H1 (cell line): ENCODE measurements around the gene NF1. TPM values are rescaled to one million over a fixed set of nuclear protein-coding genes. Genes with fewer than 3 reads are reported as not detected.
A peak's percentile ranks its signal among the peaks of the same experiment; 100 is the strongest.

ENCODE experiments used
- CTCF ChIA-PET: fragments of 300-600 bp; sonication (Branson Sonifier 250); formaldehyde crosslinking; loops from one replicate; lab custom pipeline; 2021; ENCODE audit not compliant: partially characterized antibody; lab: Charles Lee
- POLR2A ChIA-PET: fragments of 300-600 bp; sonication (Branson Sonifier 250); formaldehyde crosslinking; loops from one replicate; lab custom pipeline; 2021; ENCODE audit warnings: inconsistent platforms; ENCODE audit not compliant: partially characterized antibody; lab: Charles Lee
- DNase-seq, 2 experiments: peaks; one replicate each; pipeline versions ENCODE4 v3.0.0 to v3.0.0-alpha.2; 2010 to 2022; ENCODE audit warnings: low spot score in 2 of 2, low read depth in 1 of 2, mixed read lengths in 1 of 2
- FAIRE-seq: peaks from 2 replicates; lab custom pipeline; 2011; peaks lifted over from hg19 to GRCh38; lab: Jason Lieb, UNC
- H2AFZ ChIP-seq: 2 replicates; pipeline ENCODE4 v1.8.1; 2012; ENCODE audit warnings: low read length, inconsistent platforms
- H2AK5ac ChIP-seq: 2 replicates; pipeline ENCODE4 v1.6.1; 2013; ENCODE audit warnings: low read depth, low read length
- H2BK120ac ChIP-seq: replicated peaks from 2 replicates; pipeline ENCODE3; 2013; ENCODE audit warnings: low read depth, low read length, inconsistent platforms
- H2BK12ac ChIP-seq: 2 replicates; pipeline ENCODE4 v1.6.1; 2013; ENCODE audit warnings: low read depth, low read length
- H2BK15ac ChIP-seq: 2 replicates; pipeline ENCODE4 v1.6.1; 2013; ENCODE audit warnings: low read length
- H2BK20ac ChIP-seq: 2 replicates; pipeline ENCODE4 v1.6.1; 2013; ENCODE audit warnings: low read length
- H2BK5ac ChIP-seq: 2 replicates; pipeline ENCODE4 v1.6.1; 2013; ENCODE audit warnings: low read depth, low read length
- H3K14ac ChIP-seq: 2 replicates; pipeline ENCODE4 v1.6.1; 2013; ENCODE audit warnings: inconsistent platforms; ENCODE audit not compliant: insufficient read length
- H3K18ac ChIP-seq: 2 replicates; pipeline ENCODE4 v1.6.1; 2013; ENCODE audit warnings: low read length; ENCODE audit errors: extremely low read depth
- H3K23ac ChIP-seq: 2 replicates; pipeline ENCODE4 v1.6.1; 2013; ENCODE audit warnings: inconsistent platforms; ENCODE audit not compliant: insufficient read length
- H3K23me2 ChIP-seq: 2 replicates; pipeline ENCODE4 v1.6.1; 2013; ENCODE audit warnings: low read depth, low read length
- H3K27ac ChIP-seq: 2 replicates; pipeline ENCODE4 v1.6.1; 2011; ENCODE audit warnings: low read depth, low read length, inconsistent platforms
- H3K27me3 ChIP-seq, 4 experiments: replicated peaks in 1 of 4; 1 replicate in 1 of 4; 2 replicates in 3 of 4; pipeline versions ENCODE4 v1.6.1 to v1.8.1; 2011 to 2013; ENCODE audit warnings: low read length in 3 of 4, mild to moderate bottlenecking in 3 of 4, inconsistent platforms in 2 of 4, mixed read lengths in 2 of 4, moderate library complexity in 1 of 4; ENCODE audit not compliant: control insufficient read depth in 3 of 4, insufficient read depth in 3 of 4; ENCODE audit errors: extremely low read depth in 1 of 4
- H3K36me3 ChIP-seq, 4 experiments: 2 replicates each; pipeline versions ENCODE4 v1.6.1 to v1.8.1; 2011 to 2013; ENCODE audit warnings: mild to moderate bottlenecking in 4 of 4, low read length in 3 of 4, moderate library complexity in 2 of 4, control low read depth in 1 of 4, inconsistent platforms in 1 of 4; ENCODE audit not compliant: insufficient read depth in 4 of 4, control insufficient read depth in 2 of 4
- H3K4ac ChIP-seq: replicated peaks from 2 replicates; pipeline ENCODE3; 2013; ENCODE audit warnings: low read length, low read depth, mixed read lengths, inconsistent platforms; ENCODE audit not compliant: insufficient read length
- H3K4me1 ChIP-seq, 4 experiments: replicated peaks in 1 of 4; 1 replicate in 1 of 4; 2 replicates in 3 of 4; pipeline versions ENCODE4 v1.6.1 to v1.8.1; 2011 to 2013; ENCODE audit warnings: low read length in 3 of 4, inconsistent platforms in 2 of 4, mixed read lengths in 1 of 4; ENCODE audit not compliant: insufficient read depth in 4 of 4, control insufficient read depth in 3 of 4
- H3K4me2 ChIP-seq, 2 experiments: 2 replicates each; pipeline versions ENCODE4 v1.6.1 to v1.8.1; 2011 to 2013; ENCODE audit warnings: low read depth in 2 of 2, low read length in 2 of 2, control low read depth in 1 of 2, inconsistent platforms in 1 of 2, mild to moderate bottlenecking in 1 of 2; ENCODE audit not compliant: insufficient read depth in 1 of 2
- H3K4me3 ChIP-seq, 4 experiments: fragments of 200-600, 300-600 bp in 1 of 4; sonication (generic), shearing (Covaris generic), sonication (Bioruptor Twin) in 1 of 4; 2 replicates each; pipeline versions ENCODE4 v1.5.1 to v1.8.1; 2011 to 2016; ENCODE audit warnings: low read length in 4 of 4, low read depth in 3 of 4, control low read depth in 2 of 4, inconsistent platforms in 2 of 4, mild to moderate bottlenecking in 2 of 4, mixed read lengths in 1 of 4, moderate library complexity in 1 of 4; ENCODE audit not compliant: insufficient read depth in 2 of 4; ENCODE audit errors: extremely low read depth in 1 of 4
- H3K56ac ChIP-seq: replicated peaks from 2 replicates; pipeline ENCODE3; 2013; ENCODE audit warnings: low read depth, mild to moderate bottlenecking, mixed read lengths, low read length, inconsistent platforms; ENCODE audit not compliant: insufficient read length
- H3K79me1 ChIP-seq: 2 replicates; pipeline ENCODE4 v1.6.1; 2013; ENCODE audit warnings: low read depth, low read length, control low read depth
- H3K79me2 ChIP-seq, 2 experiments: 2 replicates each; pipeline versions ENCODE4 v1.6.1 to v1.8.1; 2012 to 2013; ENCODE audit warnings: low read length in 2 of 2, mild to moderate bottlenecking in 2 of 2, inconsistent platforms in 1 of 2; ENCODE audit not compliant: insufficient read depth in 2 of 2, control insufficient read depth in 1 of 2
- H3K9ac ChIP-seq, 4 experiments: replicated peaks in 1 of 4; 1 replicate in 1 of 4; 2 replicates in 3 of 4; pipeline versions ENCODE4 v1.6.1 to v1.8.1; 2011 to 2013; ENCODE audit warnings: low read depth in 3 of 4, low read length in 3 of 4, control low read depth in 2 of 4, mild to moderate bottlenecking in 2 of 4, moderate library complexity in 2 of 4, inconsistent platforms in 1 of 4; ENCODE audit errors: extremely low read depth in 1 of 4
- H3K9me3 ChIP-seq, 2 experiments: 2 replicates each; pipeline versions ENCODE4 v1.6.1 to v1.8.1; 2012 to 2013; ENCODE audit warnings: mild to moderate bottlenecking in 2 of 2, moderate library complexity in 2 of 2, control low read depth in 1 of 2, inconsistent platforms in 1 of 2, low read depth in 1 of 2, low read length in 1 of 2, mixed read lengths in 1 of 2; ENCODE audit not compliant: insufficient read depth in 2 of 2
- H4K20me1 ChIP-seq, 2 experiments: replicated peaks in 1 of 2; 2 replicates each; pipeline versions ENCODE3 to v1.8.1; 2011 to 2013; ENCODE audit warnings: inconsistent platforms in 2 of 2, low read length in 2 of 2, mild to moderate bottlenecking in 1 of 2; ENCODE audit not compliant: insufficient read depth in 2 of 2, control insufficient read depth in 1 of 2
- H4K5ac ChIP-seq: 2 replicates; pipeline ENCODE4 v1.6.1; 2013; ENCODE audit warnings: low read length, low read depth, mixed read lengths, inconsistent platforms; ENCODE audit not compliant: insufficient read length
- H4K8ac ChIP-seq: 2 replicates; pipeline ENCODE4 v1.8.0; 2013; ENCODE audit warnings: mild to moderate bottlenecking, moderate library complexity, low read length, inconsistent platforms; ENCODE audit not compliant: insufficient read depth; ENCODE audit errors: extremely low read depth
- H4K91ac ChIP-seq: replicated peaks from 2 replicates; pipeline ENCODE3; 2013; ENCODE audit warnings: low read length, mixed read lengths, inconsistent platforms; ENCODE audit not compliant: insufficient read length
- BCL11A ChIP-seq, 2 experiments: IDR thresholded peaks; one replicate each; pipeline ENCODE4 v1.6.1; 2011; ENCODE audit warnings: low read depth in 2 of 2, low read length in 2 of 2, mild to moderate bottlenecking in 2 of 2
- FOSL1 ChIP-seq: IDR thresholded peaks from 2 replicates; pipeline ENCODE4 v1.6.1; 2011; ENCODE audit warnings: mild to moderate bottlenecking, low read depth, low read length, moderate library complexity; ENCODE audit not compliant: insufficient read depth
- SIN3A ChIP-seq, 2 experiments: IDR thresholded peaks in 1 of 2; conservative IDR thresholded peaks in 1 of 2; 2 replicates each; pipeline ENCODE4 v1.6.1; 2011 to 2012; ENCODE audit warnings: low read length in 2 of 2, improper control_type of control experiment in 1 of 2, low read depth in 1 of 2, mild to moderate bottlenecking in 1 of 2
- WGBS, 2 experiments: shearing (Covaris generic) in 1 of 2; methylation state at CpG; one replicate each; pipeline versions ENCODE4 v1.1.6 to v1.1.7; 2013 to 2015; ENCODE audit warnings: low lambda C conversion rate in 2 of 2, mixed read lengths in 2 of 2, inconsistent platforms in 1 of 2, low coverage in 1 of 2, missing lambda C conversion rate in 1 of 2; ENCODE audit not compliant: insufficient replicate concordance in 2 of 2, insufficient coverage in 1 of 2, insufficient read length in 1 of 2; ENCODE audit errors: extremely low coverage in 1 of 2, missing lambda C conversion rate in 1 of 2; 5-methylcytosine and 5-hydroxymethylcytosine counted together
- polyA plus RNA-seq, 7 experiments: library from polyadenylated mRNA; depleted of rRNA in 3 of 7; stranded (reverse) in 5 of 7; unstranded in 2 of 7; fragments of >200 nt in 5 of 7; fragments of 200-250 nt in 2 of 7; gene quantifications; 1 replicate in 5 of 7; 2 replicates in 1 of 7; 4 replicates in 1 of 7; pipeline versions ENCODE4 v1.2.1 to v1.2.3, GENCODE V29; 2011 to 2013; ENCODE audit warnings: missing spikeins in 2 of 7, mixed read lengths in 2 of 7
- total RNA-seq: library from RNA; stranded (reverse); fragmentation: NEBNext Ultra II Directional; extraction: Animal tissue kit (Norgen Biotek cat#: 25700); gene quantifications from 2 replicates; pipeline ENCODE4 v1.2.1, GENCODE V29; 2021

Gene NF1
- total and polyA plus RNA-seq, 2 of the 8 experiments (the other 6 are each of a cell fraction or from before 2014, with no cell fraction given), result 19.3 to 29.6 TPM

- Histone ChIP-seq H3K27ac (no peak overlapping the region), H3K36me3 (no peaks in the 10 kb centered on the region), H3K23me2 (no peaks in the 10 kb centered on the region), H3K4me2 (no peak overlapping the region), H2BK15ac (0 out of 2 replicates have a peak overlapping the region, but pooled peaks have one; percentile 18), H4K91ac (no peak overlapping the region), H3K9ac (no peak overlapping the region), H3K4me3 (no peak overlapping the region), H3K27me3 (no peaks in the 10 kb centered on the region), H4K20me1 (peaks cover 0 to 2% of the 10 kb centered on the region in 2 experiments), H3K18ac (no peak overlapping the region), H2BK12ac (no peak overlapping the region), H3K56ac (no peak overlapping the region), H2BK5ac (no peak overlapping the region), H4K8ac (no peak overlapping the region), H4K5ac (no peak overlapping the region), H3K4me1 (peaks cover 2 to 30% (median 11%) of the 10 kb centered on the region in 4 experiments), H3K9me3 (no peaks in the 10 kb centered on the region), H2AK5ac (no peak overlapping the region), H2AFZ (no peak overlapping the region), H3K14ac (no peak overlapping the region), H3K4ac (no peak overlapping the region), H2BK120ac (no peak overlapping the region), H3K23ac (no peak overlapping the region), H3K79me1 (no peaks in the 10 kb centered on the region), H2BK20ac (no peak overlapping the region), H3K79me2 (no peaks in the 10 kb centered on the region)
- TF ChIP-seq FOSL1, result no peak
- no peak for TF ChIP-seq SIN3A (conservative IDR thresholded peaks at IDR 0.05 in 1 of 2, IDR thresholded peaks at IDR 0.05 in 1 of 2; ENCODE audit: low read depth in 1 of 2, low read length in 2 of 2)
- TF ChIP-seq BCL11A (IDR thresholded peaks at IDR 0.05; ENCODE audit: low read depth in 2 of 2, low read length in 2 of 2), result no peak
- FAIRE-seq, result no peak
- POLR2A ChIA-PET, result interaction anchor here (1.1 kb wide), 1 partner anchor 9 kb away, joined by 3 read pairs; no protein-coding TSS in a partner anchor
- WGBS, 2 experiments, result 95% methylated on average over 21 of the region's 22 CpGs; no CpG with 5 or more reads in 1 of the 2 experiments
- DNase-seq, result no peak
- CTCF ChIA-PET, result interaction anchor here (0.6 to 2.7 kb wide), 12 partner anchors 13 to 650 kb away, joined by 3 to 11 read pairs (median 3); no protein-coding TSS in a partner anchor
Measured at GRCh38 chr17:31415640-31416502, 321.1 kb downstream of the NF1 start.
